ENCODE results near the gene KLRC4.

Gene KLRC4

GRCh38 chr12:10358969-10359368, 50.6 kb downstream of the KLRC4 start:
- Histone ChIP-seq H3K27me3 (no peaks in the 10 kb centered on the region), H3K27ac (no peak overlapping the region), H3K4me3 (no peak overlapping the region), H3K9ac (no peak overlapping the region), H3K4me1 (peaks cover 34% of the 10 kb centered on the region), H4K20me1 (no peaks in the 10 kb centered on the region), H3K36me3 (no peaks in the 10 kb centered on the region), H3K9me3 (no peaks in the 10 kb centered on the region; the same call in 1 of the 2 replicates), H3K4me2 (no peak overlapping the region)
- no peak for TF ChIP-seq Cebpa-rat (IDR thresholded peaks at IDR 0.05)

DNA sequence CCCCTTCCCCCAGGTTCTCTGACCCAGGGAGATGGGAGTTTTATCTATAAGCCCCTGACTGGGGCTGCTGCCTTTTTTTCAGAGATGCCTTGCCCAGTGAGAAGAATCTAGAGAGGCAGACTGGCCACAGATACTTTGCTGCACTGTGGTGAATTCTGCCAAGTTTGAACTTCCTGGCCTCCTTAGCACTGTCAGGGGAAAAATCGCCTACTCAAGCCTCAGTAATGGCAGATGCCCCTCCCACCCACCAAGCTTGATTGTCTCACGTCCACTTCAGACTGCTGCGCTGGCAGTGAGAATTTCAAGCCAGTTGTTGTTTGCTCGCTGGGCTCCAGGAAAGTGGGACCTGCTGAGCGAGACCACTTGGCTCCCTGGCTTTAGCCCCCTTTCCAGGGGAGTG, 51.4 kb downstream of the KLRC4 start:
- H3K9ac ChIP-seq = no peak overlapping the region
- no peaks in the 10 kb centered on the region for H4K20me1 ChIP-seq
- no peaks in the 10 kb centered on the region for H3K36me3 ChIP-seq
- H3K4me3 ChIP-seq = no peak overlapping the region
- TF ChIP-seq Cebpa-rat (IDR thresholded peaks at IDR 0.05) = no peak
- no peak overlapping the region for H3K27ac ChIP-seq
- no peaks in the 10 kb centered on the region for H3K27me3 ChIP-seq
- H3K9me3 ChIP-seq = no peaks in the 10 kb centered on the region; the same call in 1 of the 2 replicates
- H3K4me1 ChIP-seq = peaks cover 25% of the 10 kb centered on the region
- no peak overlapping the region; the same call in 1 of the 2 replicates for H3K4me2 ChIP-seq

Data from BLaER1 (cell line).